ENCODE data around the gene FEZ2.

DNA sequence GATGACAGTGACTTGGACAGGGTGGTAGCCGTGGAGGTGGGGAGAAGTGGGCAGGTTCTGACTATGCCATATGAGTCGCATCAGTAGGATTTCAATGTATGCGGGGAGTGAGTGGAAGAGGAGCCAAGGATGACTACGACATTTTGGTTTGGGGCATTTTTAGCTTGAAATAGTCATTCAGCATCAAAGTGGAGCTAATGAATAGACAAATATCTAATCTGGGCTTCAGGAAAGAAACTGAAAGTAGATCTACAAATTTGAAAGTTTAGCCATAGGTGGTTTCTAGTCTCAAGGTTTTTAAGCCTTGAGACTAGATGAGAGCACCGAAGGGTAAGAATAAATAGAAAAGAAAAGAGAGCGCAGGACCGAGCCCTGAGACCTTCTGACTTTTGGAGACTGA is 58.3 kb downstream of the FEZ2 start:
- no peak for TF ChIP-seq CTCF (optimal IDR thresholded peaks at IDR 0.05 in 1 of 3, IDR thresholded peaks at IDR 0.05 in 1 of 3, conservative IDR thresholded peaks at IDR 0.05 in 1 of 3; ENCODE audit: extremely low read depth in 1 of 3, insufficient read depth in 2 of 3, low read length in 3 of 3)
- TF ChIP-seq EZH2 (IDR thresholded peaks at IDR 0.05; ENCODE audit: low read length): no peak
